ENCODE data around the gene ZGPAT.

- TF ChIP-seq POLR2A (IDR thresholded peaks at IDR 0.05; ENCODE audit: low read depth): no peak
- TF ChIP-seq, protein P1, sequence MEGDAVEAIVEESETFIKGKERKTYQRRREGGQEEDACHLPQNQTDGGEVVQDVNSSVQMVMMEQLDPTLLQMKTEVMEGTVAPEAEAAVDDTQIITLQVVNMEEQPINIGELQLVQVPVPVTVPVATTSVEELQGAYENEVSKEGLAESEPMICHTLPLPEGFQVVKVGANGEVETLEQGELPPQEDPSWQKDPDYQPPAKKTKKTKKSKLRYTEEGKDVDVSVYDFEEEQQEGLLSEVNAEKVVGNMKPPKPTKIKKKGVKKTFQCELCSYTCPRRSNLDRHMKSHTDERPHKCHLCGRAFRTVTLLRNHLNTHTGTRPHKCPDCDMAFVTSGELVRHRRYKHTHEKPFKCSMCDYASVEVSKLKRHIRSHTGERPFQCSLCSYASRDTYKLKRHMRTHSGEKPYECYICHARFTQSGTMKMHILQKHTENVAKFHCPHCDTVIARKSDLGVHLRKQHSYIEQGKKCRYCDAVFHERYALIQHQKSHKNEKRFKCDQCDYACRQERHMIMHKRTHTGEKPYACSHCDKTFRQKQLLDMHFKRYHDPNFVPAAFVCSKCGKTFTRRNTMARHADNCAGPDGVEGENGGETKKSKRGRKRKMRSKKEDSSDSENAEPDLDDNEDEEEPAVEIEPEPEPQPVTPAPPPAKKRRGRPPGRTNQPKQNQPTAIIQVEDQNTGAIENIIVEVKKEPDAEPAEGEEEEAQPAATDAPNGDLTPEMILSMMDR (IDR thresholded peaks at IDR 0.05): no peak
Measured at GRCh38 chr20:63769891-63770474, 62.1 kb downstream of the ZGPAT start.
